Mucosa of descending colon (tissue), 3 donors: Measurements from ENCODE around the gene NUDT13. TPM values are rescaled to one million over a fixed set of nuclear protein-coding genes. Genes with fewer than 3 reads are reported as not detected.

Experiments used
- ATAC-seq: fragments of 200-7000 bp; cut with Tn5 transposase; one replicate; pipeline ENCODE4 v1.9.1; 2020; ENCODE audit warnings: mild to moderate bottlenecking, moderate library complexity
- DNase-seq, 3 donors: peaks; one replicate each; pipeline ENCODE4 v3.0.0-alpha.2; 2020
- H3K36me3 ChIP-seq: fragments of 200-600 bp; one replicate; pipeline ENCODE4 v1.8.0; 2021; ENCODE audit warnings: low read depth, mild to moderate bottlenecking
- H3K4me1 ChIP-seq: fragments of 200-600 bp; one replicate; pipeline ENCODE4 v1.8.0; 2021; ENCODE audit warnings: low read depth, mild to moderate bottlenecking
- H3K4me3 ChIP-seq: fragments of 200-600 bp; one replicate; pipeline ENCODE4 v1.8.0; 2021; ENCODE audit warnings: mild to moderate bottlenecking
- H3K9me3 ChIP-seq: fragments of 200-600 bp; one replicate; pipeline ENCODE4 v1.8.0; 2021; ENCODE audit warnings: mild to moderate bottlenecking
- intact Hi-C, 2 donors: fragments of 100-400 bp; cut with DNase I in 1 of 2; cut with micrococcal nuclease in 1 of 2; formaldehyde crosslinking; loops; one replicate each; pipeline versions ENCODE4 v1.11.0 to v1.11.1; 2022; cut with DNase I, micrococcal nuclease
- total RNA-seq, 3 donors: library from RNA; stranded (reverse); fragmentation: NEBNext Ultra II Directional in 2 of 3; extraction: Animal tissue kit (Norgen Biotek cat#: 25700) in 2 of 3; gene quantifications; one replicate each; pipeline versions ENCODE4 v1.2.1 to v1.2.4, GENCODE V29; 2021 to 2023
- TF ChIP-seq, protein P1 (sequence below): fragments of 200-600 bp; IDR thresholded peaks from one replicate; pipeline ENCODE4 v1.8.0; 2022; ENCODE audit warnings: antibody characterized with exemption, mild to moderate bottlenecking
- donor health status: DM: no; HTN: no; CAD: no; lungs with moderate emphysema.
- donor health status: DM: no; HTN: no; CAD: no.
- donor health status: DM: no; HTN: yes; CAD: no.

NUDT13 gene
- total RNA-seq, 3 donors from 2014 or later: 3.5 to 5.1 (median 3.6) TPM

DNA sequence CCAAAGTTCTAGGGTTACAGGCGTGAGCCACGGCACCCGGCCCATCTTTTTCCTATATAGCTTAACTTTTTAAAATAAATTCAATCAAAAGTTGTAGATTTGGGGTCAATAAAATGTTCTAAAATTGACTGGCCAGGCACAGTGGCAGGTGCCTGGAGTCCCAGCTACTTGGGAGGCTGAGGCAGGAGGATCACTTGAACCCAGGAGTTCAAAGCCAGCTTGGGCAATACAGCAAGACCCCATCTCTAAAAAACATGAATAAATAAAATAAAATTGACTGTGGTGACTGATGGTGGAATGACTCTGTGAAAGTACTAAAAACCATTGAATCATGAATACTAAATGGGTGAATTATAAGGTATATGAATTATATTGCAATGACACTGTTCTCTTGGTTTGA, 34.4 kb upstream of the NUDT13 start:
- no peaks in the 10 kb centered on the region for H3K9me3 ChIP-seq
- no peaks in the 10 kb centered on the region for H3K36me3 ChIP-seq
- peaks cover 14% of the 10 kb centered on the region for H3K4me1 ChIP-seq
- TF ChIP-seq, protein P1, sequence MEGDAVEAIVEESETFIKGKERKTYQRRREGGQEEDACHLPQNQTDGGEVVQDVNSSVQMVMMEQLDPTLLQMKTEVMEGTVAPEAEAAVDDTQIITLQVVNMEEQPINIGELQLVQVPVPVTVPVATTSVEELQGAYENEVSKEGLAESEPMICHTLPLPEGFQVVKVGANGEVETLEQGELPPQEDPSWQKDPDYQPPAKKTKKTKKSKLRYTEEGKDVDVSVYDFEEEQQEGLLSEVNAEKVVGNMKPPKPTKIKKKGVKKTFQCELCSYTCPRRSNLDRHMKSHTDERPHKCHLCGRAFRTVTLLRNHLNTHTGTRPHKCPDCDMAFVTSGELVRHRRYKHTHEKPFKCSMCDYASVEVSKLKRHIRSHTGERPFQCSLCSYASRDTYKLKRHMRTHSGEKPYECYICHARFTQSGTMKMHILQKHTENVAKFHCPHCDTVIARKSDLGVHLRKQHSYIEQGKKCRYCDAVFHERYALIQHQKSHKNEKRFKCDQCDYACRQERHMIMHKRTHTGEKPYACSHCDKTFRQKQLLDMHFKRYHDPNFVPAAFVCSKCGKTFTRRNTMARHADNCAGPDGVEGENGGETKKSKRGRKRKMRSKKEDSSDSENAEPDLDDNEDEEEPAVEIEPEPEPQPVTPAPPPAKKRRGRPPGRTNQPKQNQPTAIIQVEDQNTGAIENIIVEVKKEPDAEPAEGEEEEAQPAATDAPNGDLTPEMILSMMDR: no peak
- ATAC-seq (no peak), DNase-seq (no peak)
- no peak overlapping the region for H3K4me3 ChIP-seq
- intact Hi-C loops: no loop called here

DNA sequence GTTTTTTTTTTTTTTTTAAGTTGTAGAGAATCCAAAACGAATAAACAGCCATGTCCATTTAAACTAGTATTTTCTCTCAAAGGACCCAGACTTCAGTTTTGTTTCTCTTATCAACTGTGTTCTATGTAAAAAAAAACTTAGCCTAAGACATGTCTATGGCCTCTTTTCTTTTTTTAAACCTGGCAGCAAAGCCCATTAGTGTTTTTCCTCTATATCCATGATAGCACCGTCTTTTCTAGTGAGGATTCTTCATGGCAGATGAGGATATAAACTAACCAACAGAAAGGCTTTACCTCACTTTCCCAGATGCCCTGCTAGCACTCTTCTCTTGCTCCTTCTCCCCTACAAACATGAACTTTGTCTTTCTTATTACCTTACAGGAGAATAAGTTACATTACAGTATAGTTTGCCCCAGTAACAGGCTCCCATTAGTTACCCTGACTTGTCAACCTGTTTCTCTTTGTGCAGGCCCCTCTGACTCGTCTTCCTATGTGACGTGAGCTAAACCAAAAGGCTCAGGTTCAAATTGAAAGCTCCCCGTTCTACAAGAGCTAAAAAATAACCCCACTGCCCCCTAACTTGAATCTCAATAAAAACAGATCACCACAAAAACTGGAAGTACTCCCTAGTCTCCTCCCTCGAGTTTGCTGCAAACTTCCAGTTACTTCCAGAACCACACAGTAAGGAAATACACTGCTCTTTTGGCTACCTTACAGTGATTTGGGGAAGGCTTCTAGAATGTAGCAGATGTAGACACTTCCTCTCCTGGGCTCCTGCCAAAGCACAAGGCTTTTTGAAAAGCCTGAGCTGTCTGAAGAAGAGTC, 33.7 kb upstream of the NUDT13 start:
- intact Hi-C loops: no loop called here
- H3K36me3 ChIP-seq: no peaks in the 10 kb centered on the region
- TF ChIP-seq, protein P1: no peak
- H3K4me3 ChIP-seq: no peak overlapping the region
- ATAC-seq: peak; percentile 48
- H3K9me3 ChIP-seq: no peaks in the 10 kb centered on the region
- H3K4me1 ChIP-seq: peaks cover 14% of the 10 kb centered on the region
- DNase-seq: peak in 1 of 3 donors; percentile 61

DNA sequence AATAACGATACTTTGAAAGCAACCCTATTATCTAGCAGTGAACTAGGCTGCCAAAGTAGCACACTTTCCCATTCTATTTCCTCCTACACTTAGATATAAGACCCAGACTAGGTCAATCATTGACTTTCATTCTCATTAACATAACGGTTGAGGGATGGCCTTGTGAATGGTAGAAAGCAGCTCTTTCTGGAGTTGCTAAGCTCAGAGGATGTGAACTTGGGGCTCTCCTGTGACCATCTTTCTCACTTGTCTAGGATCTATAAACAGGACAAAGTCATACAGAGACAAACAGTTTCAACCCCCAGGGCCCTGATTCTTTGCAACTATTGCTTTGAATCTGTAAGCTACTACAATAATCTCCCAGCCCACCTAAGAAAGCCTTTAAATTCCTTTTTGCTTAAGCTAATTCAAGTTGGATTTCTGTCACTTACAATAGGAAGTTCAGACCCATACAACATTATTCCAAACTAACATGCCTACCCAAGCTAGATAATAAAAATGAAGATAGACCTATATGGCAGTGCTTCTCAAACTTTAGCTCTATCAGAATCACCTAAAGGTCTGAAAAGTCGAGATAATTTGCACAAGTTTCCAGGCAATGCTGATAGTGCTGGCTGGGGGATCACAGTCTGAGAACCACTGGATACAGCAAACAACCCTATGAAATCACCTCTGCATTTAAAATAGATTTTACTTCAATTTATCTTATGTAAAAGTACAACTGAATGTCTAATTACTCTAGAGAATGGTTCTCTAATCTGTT, 30.3 kb upstream of the NUDT13 start:
- peak; percentile 29 for ATAC-seq
- intact Hi-C loops: no loop called here
- no peak for DNase-seq
- Histone ChIP-seq H3K4me3 (no peak overlapping the region), H3K4me1 (peaks cover 14% of the 10 kb centered on the region), H3K36me3 (no peaks in the 10 kb centered on the region), H3K9me3 (no peaks in the 10 kb centered on the region)
- TF ChIP-seq, protein P1: no peak

DNA sequence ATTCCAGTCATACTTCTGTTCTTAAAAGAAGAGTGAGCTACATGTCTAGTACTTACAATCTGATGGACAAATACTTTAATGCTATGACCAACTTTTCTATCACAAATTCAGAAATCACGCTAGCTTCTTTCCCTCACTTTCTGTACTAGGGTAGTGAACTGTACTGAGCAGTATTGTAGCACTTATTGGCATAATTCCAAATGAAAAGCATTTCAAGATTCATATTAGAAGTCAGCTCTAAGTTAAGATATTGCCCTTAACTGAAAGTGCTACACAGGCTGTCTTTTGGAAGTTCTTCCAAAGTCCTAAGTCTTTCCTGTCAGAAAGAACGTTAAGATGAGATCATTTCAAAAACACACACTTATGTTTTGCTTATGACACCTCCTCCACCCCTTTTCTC, 27.0 kb upstream of the NUDT13 start:
- H3K9me3 ChIP-seq: no peaks in the 10 kb centered on the region
- no peaks in the 10 kb centered on the region for H3K36me3 ChIP-seq
- H3K4me1 ChIP-seq: peaks cover 3% of the 10 kb centered on the region
- TF ChIP-seq, protein P1: no peak
- intact Hi-C loops: no loop called here
- ATAC-seq (no peak), DNase-seq (no peak)
- no peak overlapping the region for H3K4me3 ChIP-seq

DNA sequence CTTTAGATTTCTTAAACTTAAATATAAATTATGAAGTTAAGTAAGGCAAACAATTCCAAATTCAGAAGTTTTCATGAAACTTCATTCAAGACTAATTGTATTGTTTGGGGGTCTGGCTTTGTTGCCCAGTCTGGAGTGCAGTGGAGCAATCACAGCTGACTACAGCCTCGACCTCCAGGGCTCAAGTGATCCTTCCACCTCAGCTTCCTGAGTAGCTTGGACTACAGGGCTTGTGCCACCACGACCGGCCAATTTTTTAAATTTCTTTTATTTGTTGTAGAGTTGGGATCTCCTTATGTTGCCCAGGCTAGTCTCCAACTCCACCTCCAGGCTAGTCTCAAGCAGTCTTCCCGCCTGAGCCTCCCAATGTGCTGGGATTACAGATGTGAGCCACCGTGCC, 26.0 kb upstream of the NUDT13 start:
- Histone ChIP-seq H3K4me3 (no peak overlapping the region), H3K4me1 (peaks cover 3% of the 10 kb centered on the region), H3K9me3 (no peaks in the 10 kb centered on the region), H3K36me3 (no peaks in the 10 kb centered on the region)
- DNase-seq: no peak
- intact Hi-C loops: no loop called here
- no peak for ATAC-seq
- TF ChIP-seq, protein P1: no peak
